Retina (tissue), 1 donor: ENCODE measurements around the gene ARHGAP28.
"Not testable (repeated sequence)": the region's sequence is repeated elsewhere in the genome, so short reads cannot be mapped to it uniquely, and the experiment has no call there.

Experiments
- DNase-seq: peaks from one replicate; pipeline ENCODE4 v3.0.0-alpha.2; 2016

Gene ARHGAP28

GRCh38 chr18:6827566-6827965 lies 98.0 kb downstream of the ARHGAP28 start:
- not testable (repeated sequence) for DNase-seq

- DNase-seq, result no peak
Observed at GRCh38 chr18:6830916-6831315, 101.4 kb downstream of the ARHGAP28 start.

GRCh38 chr18:6835345-6835744 lies 105.8 kb downstream of the ARHGAP28 start:
- DNase-seq, result no peak

- DNase-seq, result no peak
Observed at GRCh38 chr18:6836331-6836730, 106.8 kb downstream of the ARHGAP28 start.

- no peak for DNase-seq
Observed at GRCh38 chr18:6837904-6838303, 108.4 kb downstream of the ARHGAP28 start.

GRCh38 chr18:6842081-6842480 lies 112.6 kb downstream of the ARHGAP28 start:
- no peak for DNase-seq

- DNase-seq, result no peak
Observed at GRCh38 chr18:6843308-6843707, 113.8 kb downstream of the ARHGAP28 start.

- DNase-seq, result not testable (repeated sequence)
Observed at GRCh38 chr18:6845521-6845920, 116.0 kb downstream of the ARHGAP28 start.

- DNase-seq, result no peak
Observed at GRCh38 chr18:6850396-6850795, 120.9 kb downstream of the ARHGAP28 start.

GRCh38 chr18:6851480-6851879 lies 122.0 kb downstream of the ARHGAP28 start:
- DNase-seq, result no peak

GRCh38 chr18:6854811-6855210 lies 125.3 kb downstream of the ARHGAP28 start:
- no peak for DNase-seq

GRCh38 chr18:6855767-6856166 lies 126.3 kb downstream of the ARHGAP28 start:
- DNase-seq, result no peak

- DNase-seq, result no peak
Observed at GRCh38 chr18:6857300-6857699, 127.8 kb downstream of the ARHGAP28 start.

- DNase-seq, result no peak
Observed at GRCh38 chr18:6859676-6860422, 130.3 kb downstream of the ARHGAP28 start.

- no peak for DNase-seq
Observed at GRCh38 chr18:6860804-6861448, 131.4 kb downstream of the ARHGAP28 start.

GRCh38 chr18:6865251-6865650 lies 135.7 kb downstream of the ARHGAP28 start:
- no peak for DNase-seq

GRCh38 chr18:6866552-6867085 lies 137.1 kb downstream of the ARHGAP28 start:
- DNase-seq, result peak; percentile 83

- no peak for DNase-seq
Observed at GRCh38 chr18:6868033-6868432, 138.5 kb downstream of the ARHGAP28 start.

- no peak for DNase-seq
Observed at GRCh38 chr18:6871566-6871965, 142.1 kb downstream of the ARHGAP28 start.

- no peak for DNase-seq
Observed at GRCh38 chr18:6873040-6873751, 143.7 kb downstream of the ARHGAP28 start.

- no peak for DNase-seq
Observed at GRCh38 chr18:6874315-6874714, 144.8 kb downstream of the ARHGAP28 start.

- no peak for DNase-seq
Observed at GRCh38 chr18:6875749-6876148, 146.2 kb downstream of the ARHGAP28 start.

- no peak for DNase-seq
Observed at GRCh38 chr18:6876641-6877041, 147.1 kb downstream of the ARHGAP28 start.

GRCh38 chr18:6877288-6877687 lies 147.8 kb downstream of the ARHGAP28 start:
- DNase-seq, result no peak
